Tibial artery (tissue), 4 donors: ENCODE results near the gene TDRD1.

Source experiments
- DNase-seq, 2 donors: peaks; one replicate each; pipeline ENCODE4 v3.0.0-alpha.2; 2019
- H3K27ac ChIP-seq, 2 donors: fragments of 200-600 bp; sonication (generic) in 1 of 2; 1 replicate in 1 of 2; 2 replicates in 1 of 2; pipeline ENCODE4 v1.5.1; 2018 to 2019; ENCODE audit warnings: mild to moderate bottlenecking in 1 of 2
- H3K27me3 ChIP-seq, 2 donors: fragments of 200-600 bp; sonication (generic) in 1 of 2; one replicate each; pipeline versions ENCODE4 v1.5.1 to v1.6.0; 2016 to 2019
- H3K36me3 ChIP-seq, 3 donors: fragments of 200-600 bp; sonication (generic) in 2 of 3; one replicate each; pipeline ENCODE4 v1.5.1; 2016 to 2019; ENCODE audit warnings: mild to moderate bottlenecking in 2 of 3
- H3K4me1 ChIP-seq, 4 donors: fragments of 200-600 bp; sonication (generic) in 2 of 4; 1 replicate in 3 of 4; 2 replicates in 1 of 4; pipeline ENCODE4 v1.5.1; 2016 to 2019
- H3K4me3 ChIP-seq, 2 donors: fragments of 200-600 bp; sonication (generic) in 1 of 2; 1 replicate in 1 of 2; 2 replicates in 1 of 2; pipeline ENCODE4 v1.5.1; 2018 to 2019; ENCODE audit warnings: mild to moderate bottlenecking in 2 of 2
- H3K9me3 ChIP-seq, 3 donors: fragments of 200-600 bp; sonication (generic) in 1 of 3; one replicate each; pipeline ENCODE4 v1.5.1; 2016 to 2019
- CTCF ChIP-seq, 2 experiments: fragments of 200-600 bp in 1 of 2; fragments of 450-650 bp in 1 of 2; IDR thresholded peaks; one replicate each; pipeline ENCODE4 v1.5.1; 2017 to 2019; ENCODE audit warnings: antibody characterized with exemption in 2 of 2, mild to moderate bottlenecking in 1 of 2, moderate library complexity in 1 of 2
- intact Hi-C: fragments of 100-400 bp; cut with DNase I; formaldehyde crosslinking; loops from one replicate; pipeline ENCODE4 v1.15.0; 2023; ENCODE audit warnings: low total_unique reads

Gene TDRD1

GRCh38 chr10:114163062-114163461 is 16.1 kb upstream of the TDRD1 start:
- H3K4me3 ChIP-seq = no peak overlapping the region
- no peaks in the 10 kb centered on the region for H3K27me3 ChIP-seq
- peaks cover 0 to under 1% (median 0%) of the 10 kb centered on the region in 3 donors for H3K9me3 ChIP-seq
- intact Hi-C loops = no loop called here
- H3K36me3 ChIP-seq = no peaks in the 10 kb centered on the region
- no peak for TF ChIP-seq CTCF (IDR thresholded peaks at IDR 0.05)
- H3K27ac ChIP-seq = no peak overlapping the region
- H3K4me1 ChIP-seq = peaks cover 0 to 20% (median 4%) of the 10 kb centered on the region in 4 donors
- DNase-seq = no peak

- intact Hi-C loops = no loop called here
- no peak overlapping the region for H3K27ac ChIP-seq
- DNase-seq = no peak
Measured at GRCh38 chr10:114166043-114166442, 13.1 kb upstream of the TDRD1 start.

DNA sequence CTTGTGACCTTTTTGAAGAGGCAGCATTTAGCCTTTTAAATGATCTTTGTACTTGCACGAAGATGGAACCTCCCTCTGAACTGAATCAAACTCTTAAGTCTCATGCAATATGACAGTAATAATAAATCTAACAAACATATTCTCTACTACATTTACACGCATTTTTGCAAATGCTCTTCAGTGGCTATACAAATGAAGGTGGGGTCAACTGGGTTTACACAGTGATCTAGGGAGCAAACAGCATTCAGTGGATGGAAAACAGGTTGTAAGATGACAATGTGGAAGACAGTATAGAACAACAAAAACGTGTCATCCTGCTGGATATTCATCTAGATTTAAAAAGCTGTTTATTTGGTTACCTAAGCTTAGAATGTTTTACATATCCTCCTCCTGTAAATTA is 12.7 kb upstream of the TDRD1 start:
- TF ChIP-seq CTCF (IDR thresholded peaks at IDR 0.05) = no peak
- Histone ChIP-seq H3K27ac (no peak overlapping the region), H3K36me3 (peaks cover 0 to 6% (median 0%) of the 10 kb centered on the region in 3 donors), H3K9me3 (peaks cover 0 to 10% (median 3%) of the 10 kb centered on the region in 3 donors), H3K4me3 (no peak overlapping the region), H3K27me3 (no peaks in the 10 kb centered on the region), H3K4me1 (peaks cover 0 to 20% (median 4%) of the 10 kb centered on the region in 4 donors)
- no peak for DNase-seq
- intact Hi-C loops = no loop called here

More at GRCh38 chr10:114166043-114166442, 13.1 kb upstream of the TDRD1 start:
- TF ChIP-seq CTCF (IDR thresholded peaks at IDR 0.05) = no peak
- peaks cover 0 to 20% (median 4%) of the 10 kb centered on the region in 4 donors for H3K4me1 ChIP-seq
- H3K9me3 ChIP-seq = peaks cover 0 to 10% (median 3%) of the 10 kb centered on the region in 3 donors
- H3K27me3 ChIP-seq = no peaks in the 10 kb centered on the region
- H3K4me3 ChIP-seq = no peak overlapping the region
- peaks cover 0 to 6% (median 0%) of the 10 kb centered on the region in 3 donors for H3K36me3 ChIP-seq

DNA sequence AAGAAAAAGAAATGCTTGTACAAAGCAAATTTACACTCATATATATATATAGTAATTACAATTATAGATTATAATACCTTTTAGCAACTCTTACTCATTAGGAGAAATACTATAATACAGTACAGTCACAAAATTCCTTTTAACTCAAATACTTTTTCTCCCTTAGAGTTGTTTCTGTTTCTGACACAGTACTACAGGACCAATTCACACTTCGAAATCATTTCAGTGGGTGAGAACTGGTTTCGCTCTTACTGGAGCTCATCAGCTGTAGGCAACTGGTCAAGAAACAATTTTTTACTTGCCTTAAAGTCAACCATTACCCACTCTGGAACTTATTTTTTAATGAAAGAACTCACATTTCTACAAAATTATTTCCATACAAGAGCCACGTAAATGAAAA is 11.2 kb upstream of the TDRD1 start:
- no peaks in the 10 kb centered on the region for H3K27me3 ChIP-seq
- no peak for TF ChIP-seq CTCF (IDR thresholded peaks at IDR 0.05)
- H3K4me3 ChIP-seq = no peak overlapping the region
- peaks cover 0 to 28% (median 6%) of the 10 kb centered on the region in 4 donors for H3K4me1 ChIP-seq
- H3K9me3 ChIP-seq = peaks cover 0 to 10% (median 3%) of the 10 kb centered on the region in 3 donors
- intact Hi-C loops = no loop called here
- DNase-seq = no peak
- H3K27ac ChIP-seq = no peak overlapping the region
- peaks cover 0 to 6% (median 0%) of the 10 kb centered on the region in 3 donors for H3K36me3 ChIP-seq

DNA sequence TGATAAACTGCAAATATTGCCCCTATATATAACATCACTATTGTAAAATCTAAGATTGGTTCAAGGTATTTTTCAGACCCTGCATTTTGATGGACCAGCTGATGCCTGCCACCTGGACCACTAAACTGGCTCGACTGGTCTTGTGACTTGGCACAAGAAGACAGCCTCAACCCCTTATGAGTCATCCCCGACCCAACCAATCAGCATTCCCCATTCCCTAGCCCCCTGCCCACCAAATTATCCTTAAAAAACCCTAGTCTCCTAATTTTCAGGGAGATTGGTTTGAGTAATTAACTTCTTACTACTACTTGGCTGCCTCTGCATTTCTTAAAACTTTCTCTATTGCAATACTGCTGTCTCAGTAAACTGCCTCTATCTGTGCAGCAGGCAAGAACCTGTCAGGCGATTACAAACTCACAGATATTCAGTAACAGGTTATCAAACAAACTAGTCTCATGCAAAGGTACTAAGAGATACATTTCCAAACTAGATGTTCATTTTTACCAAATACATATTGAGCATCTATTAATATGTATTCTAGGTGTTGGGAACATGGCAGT is 10.6 kb upstream of the TDRD1 start:
- no peak for DNase-seq
- Histone ChIP-seq H3K27ac (no peak overlapping the region), H3K9me3 (peaks cover 0 to 10% (median 3%) of the 10 kb centered on the region in 3 donors), H3K36me3 (peaks cover 0 to 6% (median 0%) of the 10 kb centered on the region in 3 donors), H3K4me1 (peaks cover 0 to 24% (median 3%) of the 10 kb centered on the region in 4 donors), H3K4me3 (no peak overlapping the region), H3K27me3 (no peaks in the 10 kb centered on the region)
- intact Hi-C loops = no loop called here
- no peak for TF ChIP-seq CTCF (IDR thresholded peaks at IDR 0.05)
